COLO668 (cell line): ENCODE data around the gene CST11.

Experiments
- DNase-seq: peaks from one replicate; lab custom pipeline; 2025; ENCODE audit not compliant: unreplicated experiment; lab: John Stamatoyannopoulos, UW

The CST11 gene

DNA sequence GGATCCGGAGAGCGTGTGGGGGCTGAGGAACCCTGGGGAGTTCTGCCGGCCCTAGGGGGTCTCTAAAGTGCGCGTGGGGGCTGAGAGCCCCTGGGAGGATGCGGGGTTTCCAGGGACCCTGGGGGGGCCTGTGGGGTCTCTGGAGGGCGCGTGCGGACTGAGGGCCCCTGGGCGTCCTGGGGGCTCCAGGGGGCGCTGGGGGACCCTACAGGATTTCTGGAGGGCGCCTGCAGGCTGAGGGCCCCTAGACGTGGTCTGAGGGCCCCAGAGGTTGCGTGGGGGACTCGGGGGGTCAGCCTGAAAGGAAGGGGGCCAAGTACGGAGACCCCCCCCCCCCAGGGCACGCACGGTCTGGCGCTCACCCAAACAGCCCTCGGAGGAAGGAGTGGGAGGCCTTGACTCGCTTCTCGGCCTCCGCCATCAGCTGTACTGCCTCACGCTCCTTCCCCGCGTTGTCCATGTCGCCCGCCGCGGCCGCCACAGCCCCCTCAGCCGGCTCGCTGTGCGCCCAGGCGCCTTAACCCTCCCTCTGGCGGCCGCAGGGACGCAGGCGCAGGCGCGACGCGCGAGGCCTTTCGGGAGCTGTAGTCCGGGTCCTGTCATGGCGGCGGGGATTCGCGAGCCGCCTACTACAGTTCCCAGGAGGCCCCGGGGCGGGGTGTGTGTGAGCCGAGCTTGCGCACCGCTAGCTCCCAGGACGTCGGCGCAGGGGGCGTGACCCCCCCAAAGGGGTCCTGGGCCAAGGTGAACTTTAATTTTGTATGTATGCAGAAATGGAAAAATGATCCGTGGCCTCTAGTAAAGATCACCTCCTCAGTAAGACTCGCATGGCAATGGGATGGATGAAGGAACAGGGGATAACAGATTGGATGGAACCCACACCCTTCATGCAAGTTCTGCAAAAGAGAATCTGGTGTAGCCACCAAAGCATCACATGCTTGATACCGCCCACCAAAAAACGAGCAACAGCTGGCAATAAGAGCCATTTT is 31.4 kb downstream of the CST11 start, which contains the start of gene NAPB:
Gene NAPB, minus strand, starts transcription at position 546 of the 989 bp plus-strand sequence. Its CDS starts 86 bp downstream, at position 460.
- DNase-seq: peak; percentile 97

DNA sequence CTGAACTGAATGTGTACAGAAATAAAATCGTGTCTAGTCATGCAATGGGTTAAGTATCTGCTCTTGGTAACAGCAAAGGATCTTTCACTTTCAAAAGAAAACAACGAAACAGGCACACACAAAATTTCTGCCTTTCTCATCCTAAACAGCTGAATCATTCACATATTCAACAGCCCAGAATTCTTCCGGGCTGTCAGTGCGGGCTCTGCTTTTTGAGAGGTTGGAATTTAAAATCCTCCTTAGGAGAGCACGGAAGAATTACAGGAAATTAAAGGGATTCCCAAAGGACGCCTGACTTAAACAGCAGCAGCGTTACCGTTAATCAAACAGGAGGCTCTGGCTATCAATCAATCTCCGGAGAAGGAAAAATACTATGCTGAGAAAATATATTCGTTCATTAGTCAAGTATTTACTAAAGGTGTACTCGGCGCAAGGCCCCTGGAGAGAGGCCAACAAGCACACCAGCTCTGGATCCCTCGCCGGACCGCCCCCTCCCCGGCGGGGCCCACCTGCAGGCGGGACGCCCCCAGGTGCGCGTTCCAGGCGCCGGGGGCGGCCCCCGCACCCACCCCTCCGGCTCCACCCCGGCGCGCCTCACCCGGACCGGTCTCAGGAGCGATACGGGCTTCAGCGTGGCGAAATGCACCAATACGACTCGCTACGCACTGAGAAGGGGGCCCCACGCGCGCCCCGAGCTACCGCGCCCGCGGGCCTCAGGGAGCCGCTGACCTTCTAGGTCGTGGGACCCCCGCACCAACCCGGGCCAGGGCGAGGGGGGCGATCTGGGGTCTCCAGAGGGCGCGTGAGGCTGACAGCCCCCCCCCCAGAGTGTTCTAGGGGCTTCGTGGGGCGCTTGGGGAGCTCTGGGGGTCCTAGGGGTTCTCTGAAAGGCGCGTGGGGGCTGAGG is 32.4 kb downstream of the CST11 start:
- DNase-seq: peak; percentile 53

DNA sequence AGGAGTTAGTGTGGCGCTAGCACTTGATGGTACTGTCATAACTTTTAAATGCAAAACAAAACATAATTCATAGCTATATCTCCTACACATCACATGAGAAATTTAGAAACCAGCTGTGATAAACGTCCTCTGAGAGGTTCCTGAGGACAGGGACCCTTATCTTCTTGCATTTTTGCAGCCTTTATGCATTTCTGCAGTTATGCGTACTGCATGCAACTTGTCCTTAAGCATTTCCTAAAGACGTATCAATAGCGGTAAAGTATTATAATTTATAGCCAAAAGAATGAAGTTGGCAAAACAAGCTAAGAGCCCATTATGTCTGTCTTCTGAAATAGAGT is 33.0 kb downstream of the CST11 start:
- DNase-seq: no peak

DNA sequence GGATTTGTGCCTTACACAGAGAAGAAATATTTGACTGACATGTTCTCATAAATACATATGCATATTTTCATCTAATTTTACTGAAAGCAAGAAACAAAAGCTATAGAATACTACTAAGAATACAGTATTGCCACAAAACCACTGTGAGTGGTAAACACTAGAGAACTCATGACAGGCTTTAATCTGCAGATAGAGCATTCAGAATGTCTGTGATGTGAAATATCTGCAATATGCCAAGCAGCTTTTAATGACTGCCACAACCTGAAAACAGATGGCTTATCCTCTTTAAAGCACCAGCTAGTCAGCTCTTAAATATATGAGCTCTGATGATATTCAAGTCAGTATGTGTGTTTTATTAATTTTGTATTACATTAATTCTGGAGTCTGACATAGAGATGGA is 34.8 kb downstream of the CST11 start:
- DNase-seq: no peak

DNA sequence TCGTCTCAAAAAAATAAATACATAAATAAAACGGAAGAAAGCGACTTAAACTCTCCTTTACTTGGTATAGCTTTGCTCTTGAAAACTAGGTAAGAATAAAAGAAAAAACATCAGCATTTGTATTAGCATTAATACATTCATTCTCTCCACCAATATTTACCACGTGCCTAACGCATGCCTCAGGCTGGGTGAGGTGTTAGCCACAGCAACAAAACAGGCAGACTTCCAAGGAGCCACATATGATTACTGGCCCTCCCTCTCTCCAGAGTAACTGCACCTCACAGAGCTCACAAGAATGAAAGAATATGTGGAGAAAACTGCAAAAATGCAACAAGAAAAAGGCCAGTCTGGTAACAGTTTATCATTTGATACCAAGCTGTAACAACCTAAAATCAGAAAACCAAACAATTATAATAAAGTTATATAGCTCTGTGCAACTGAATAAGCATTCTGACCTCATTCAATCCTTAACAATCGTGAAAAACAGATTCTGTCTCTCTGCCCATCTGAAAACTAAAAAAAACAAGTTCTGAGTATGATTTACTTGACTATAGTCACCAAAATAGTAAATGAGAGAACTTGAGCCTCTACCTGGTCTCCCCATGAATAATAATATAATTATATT is 36.6 kb downstream of the CST11 start:
- DNase-seq: no peak

DNA sequence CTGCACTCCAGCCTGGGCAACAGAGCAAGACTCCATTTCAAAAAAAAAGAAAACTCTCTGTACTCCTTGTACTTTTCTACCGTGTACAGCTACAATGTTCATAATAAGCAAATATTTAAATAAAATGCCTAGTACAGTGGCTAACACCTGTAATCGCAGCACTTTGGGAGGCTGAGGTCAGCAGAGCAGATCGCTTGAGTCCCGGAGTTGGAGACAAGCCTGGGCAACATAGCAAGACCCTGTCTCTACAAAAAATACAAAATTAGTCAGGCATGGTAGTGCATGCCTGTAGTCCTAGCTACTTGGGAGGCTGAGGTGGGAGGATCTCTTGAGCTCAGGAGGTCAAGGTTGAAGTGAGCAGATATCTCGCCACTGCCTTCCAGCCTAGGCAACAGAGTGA is 37.1 kb downstream of the CST11 start:
- DNase-seq: no peak

DNA sequence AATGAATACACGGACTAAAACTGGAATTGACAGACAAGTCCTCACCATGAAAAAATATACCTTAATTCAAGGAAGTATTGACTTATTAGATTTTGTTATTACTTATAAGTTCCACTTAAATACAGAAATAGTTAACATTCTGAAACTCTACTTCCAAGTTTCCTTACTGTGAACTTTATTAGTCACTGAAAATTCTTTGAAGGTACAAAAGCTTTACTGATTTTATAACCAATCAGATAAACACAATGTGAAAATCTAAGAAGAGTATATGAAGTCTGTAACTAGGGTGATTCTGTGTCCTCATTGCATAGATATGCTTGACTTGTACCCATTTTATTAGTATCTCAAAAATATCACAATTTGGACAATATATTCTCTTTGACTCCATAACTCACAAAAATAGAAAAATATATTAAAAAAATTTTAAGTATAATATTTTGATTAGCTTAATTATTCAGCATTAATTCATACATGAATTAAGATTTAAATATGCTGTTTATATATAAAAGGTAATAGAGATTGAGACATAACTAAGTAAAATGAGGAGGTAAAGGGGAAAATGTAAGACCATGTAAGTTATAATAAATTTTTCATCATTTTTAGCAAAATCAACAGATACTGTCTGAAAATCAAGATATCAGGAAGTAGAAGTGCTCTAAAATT is 38.0 kb downstream of the CST11 start:
- no peak for DNase-seq

DNA sequence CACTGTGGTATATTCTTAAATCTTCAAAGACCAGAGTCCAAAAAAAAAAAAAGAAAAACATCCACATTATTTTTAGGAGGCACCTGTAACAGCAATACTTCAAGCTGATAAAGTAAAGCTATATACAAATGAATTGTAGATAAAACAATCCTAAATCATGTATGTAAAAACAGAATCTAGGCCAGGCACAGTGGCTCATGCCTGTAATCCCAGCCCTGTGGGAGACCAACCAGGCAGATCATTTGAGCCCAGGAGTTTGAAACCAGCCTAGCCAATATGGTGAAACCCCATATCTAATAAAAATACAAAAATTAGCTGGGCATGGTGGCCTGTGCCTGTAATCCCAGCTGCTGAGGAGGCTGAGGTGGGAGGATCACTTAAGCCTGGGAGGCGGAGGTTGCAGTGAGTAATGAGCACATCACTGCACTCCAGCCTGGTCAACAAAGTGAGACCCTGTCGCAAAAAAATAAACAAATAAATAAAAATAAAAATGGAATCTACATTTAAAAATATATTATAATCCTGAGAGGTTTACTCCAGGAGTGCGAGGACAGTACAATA is 38.7 kb downstream of the CST11 start:
- no peak for DNase-seq

DNA sequence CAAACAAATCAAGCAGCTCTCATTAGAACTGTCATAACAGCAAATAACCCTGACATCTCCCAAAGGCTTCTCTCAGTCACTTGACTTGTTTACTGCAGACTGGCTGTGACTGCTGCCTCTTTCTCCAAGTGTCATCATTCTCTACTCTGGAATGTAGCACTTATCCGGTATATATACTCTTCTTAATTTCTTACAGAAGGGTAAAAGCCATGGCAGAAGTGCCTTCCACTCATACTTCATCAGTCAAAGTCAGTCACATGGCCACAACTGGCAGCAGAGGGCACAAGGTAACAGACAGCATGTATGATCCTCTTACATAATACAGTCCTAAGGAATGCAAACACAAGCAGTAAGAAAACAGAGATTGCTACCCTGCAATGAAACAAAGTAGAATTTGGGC is 40.6 kb downstream of the CST11 start:
- DNase-seq: no peak

DNA sequence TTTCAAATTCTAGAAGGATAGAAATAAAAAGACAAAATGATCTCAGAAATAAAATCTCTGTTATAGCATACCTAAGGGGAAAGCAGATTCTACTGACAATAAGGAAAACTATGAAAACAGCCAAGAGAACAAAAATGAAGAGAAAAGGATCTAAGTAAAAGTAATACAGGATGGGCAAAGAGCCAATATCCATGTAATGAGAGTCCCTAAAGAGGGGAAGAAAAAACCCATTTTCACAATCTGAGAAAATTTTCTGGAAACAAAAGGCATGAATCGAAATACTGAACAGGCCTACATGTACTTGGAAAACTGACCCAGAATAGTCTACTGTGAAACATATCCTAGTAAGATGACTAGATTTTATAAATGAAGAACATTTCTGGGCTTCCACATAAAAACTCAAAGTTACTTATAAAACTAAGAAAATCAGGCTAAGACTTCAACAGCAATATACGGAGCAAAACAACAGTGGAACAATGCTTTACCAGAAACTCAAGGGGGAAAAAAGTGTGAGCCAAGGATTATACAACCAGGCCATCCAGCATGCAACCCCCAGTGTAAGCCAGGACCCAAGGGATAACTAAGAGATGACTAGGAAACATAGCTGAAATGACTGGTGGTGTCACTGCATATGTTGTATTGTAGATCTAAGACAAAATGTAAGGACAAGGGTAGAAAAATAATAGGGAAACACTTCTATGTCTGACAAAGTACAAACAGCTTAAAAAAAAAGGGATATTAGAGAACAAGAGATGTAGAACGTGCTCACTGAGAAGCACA is 41.6 kb downstream of the CST11 start:
- DNase-seq: no peak

DNA sequence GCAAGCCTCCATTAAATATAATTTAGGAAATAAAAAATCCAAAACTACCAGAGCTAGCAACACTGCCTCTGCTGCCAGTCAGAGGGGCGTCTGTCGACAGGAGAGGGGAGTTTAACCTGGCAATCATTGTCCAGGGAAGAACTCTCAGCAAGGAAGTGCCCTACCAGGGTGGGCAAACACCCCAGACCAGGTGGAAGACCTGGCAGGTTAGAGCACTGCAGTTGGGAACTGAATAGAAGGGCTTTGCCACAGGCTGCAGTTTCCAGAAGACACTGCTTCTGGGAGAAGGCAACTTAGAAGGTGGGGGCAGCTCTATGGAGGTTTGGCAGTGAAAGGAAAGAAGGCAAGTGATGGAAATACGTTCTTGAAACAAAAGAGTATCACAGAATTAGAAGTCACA is 42.9 kb downstream of the CST11 start:
- no peak for DNase-seq

DNA sequence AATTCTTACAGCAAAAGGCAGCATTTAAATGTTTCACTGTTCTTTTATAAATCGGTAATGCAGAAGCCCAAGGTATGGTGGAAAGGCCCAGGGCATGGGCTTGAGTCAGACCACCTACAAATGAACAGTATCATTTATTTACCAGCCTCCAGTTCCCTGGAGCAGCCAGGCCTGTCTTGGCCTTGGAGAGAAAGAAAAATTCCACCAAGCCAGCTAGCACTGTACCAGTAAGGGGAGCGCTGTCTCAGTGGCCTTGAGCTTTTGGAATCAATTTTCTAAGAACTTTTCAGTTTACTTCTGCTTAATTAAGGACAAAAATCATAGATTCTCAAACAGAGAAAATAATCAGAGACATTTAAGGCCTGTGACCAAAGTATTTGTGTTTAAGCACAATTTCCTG is 43.7 kb downstream of the CST11 start:
- DNase-seq: no peak

DNA sequence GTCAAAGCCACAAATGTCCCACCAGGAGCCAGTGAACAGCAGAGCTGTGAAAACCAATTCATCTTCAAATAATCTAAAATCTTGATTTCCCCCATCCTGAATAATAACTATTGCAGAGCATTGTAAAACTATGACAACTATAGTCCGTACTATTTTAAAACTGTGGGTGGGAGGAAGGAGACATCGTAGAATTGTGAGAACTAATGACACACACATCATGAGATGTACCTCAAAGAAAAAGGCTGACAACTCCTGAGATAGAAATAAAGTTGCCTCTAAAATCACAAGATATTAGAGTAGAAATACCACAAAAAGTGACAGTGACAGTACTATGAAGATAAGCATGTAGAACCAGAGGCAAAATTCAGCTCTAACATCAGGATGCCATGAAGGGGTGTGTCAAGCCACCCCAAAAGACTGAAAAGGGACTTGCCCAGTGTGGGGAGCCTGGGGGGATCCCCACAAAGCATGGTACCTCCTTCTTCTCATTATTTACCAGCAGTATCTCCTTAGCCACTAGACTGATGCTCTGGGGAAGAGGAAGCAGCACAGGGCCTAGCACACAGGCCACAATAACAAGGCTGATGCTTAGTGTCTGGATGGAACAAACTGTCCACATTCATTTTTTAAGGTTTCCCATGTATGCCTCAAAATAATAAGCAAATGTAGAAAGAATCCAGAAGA is 44.8 kb downstream of the CST11 start:
- DNase-seq: no peak

DNA sequence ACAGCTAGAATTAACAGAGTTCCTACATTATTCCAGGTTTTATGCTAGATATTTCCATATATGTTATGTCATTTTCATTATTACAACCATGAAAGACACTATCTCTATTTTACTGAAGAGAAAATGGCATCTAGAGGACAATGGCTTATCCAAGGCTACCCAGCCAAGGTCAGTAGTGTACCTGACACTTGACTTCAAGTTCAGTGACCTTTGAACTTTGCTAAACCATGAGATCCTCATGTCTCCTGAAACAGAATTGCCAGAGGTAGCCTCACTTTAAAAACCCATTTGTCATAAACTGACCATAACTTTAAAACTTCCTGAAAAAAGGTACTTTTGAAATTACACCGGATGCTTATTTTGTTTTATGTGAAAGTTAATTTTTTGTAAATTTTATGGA is 45.8 kb downstream of the CST11 start:
- DNase-seq: no peak

DNA sequence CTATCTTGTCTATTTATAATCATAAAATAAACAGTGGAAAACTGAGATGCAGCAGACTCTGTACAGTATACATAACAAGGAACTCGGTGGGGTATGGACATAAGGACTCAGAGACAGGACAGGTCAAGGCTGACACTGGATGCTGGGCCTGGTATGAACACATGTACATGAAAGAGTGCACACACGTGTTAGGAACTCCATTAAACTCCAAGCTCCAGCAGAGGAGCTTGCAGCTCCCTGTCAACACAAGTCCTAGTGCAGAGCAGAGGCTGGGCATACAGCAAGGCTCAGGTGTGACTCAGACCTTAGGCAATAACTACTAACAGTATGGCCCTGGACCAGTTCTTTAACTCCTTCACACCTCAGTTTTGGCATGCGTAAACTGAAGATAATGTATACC is 48.5 kb downstream of the CST11 start:
- no peak for DNase-seq

DNA sequence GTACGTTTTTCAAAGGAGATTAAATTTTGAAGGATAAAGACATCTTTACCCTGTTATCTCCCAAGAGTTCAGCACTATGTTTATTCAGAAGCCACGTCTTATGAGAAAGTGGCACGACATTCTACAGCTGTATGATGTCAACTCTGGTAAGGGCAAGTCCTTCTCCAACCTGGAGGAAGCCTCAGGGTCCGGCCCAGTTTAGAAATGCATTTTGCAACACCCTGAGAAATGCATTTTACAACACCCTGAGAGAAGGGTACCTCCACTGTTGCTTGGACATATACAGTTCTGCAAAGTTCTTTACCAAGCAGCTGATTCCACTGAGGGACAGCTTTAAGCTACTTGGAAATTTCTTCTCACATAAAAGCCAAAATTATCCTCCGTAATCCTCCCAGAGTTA is 48.9 kb downstream of the CST11 start:
- no peak for DNase-seq

DNA sequence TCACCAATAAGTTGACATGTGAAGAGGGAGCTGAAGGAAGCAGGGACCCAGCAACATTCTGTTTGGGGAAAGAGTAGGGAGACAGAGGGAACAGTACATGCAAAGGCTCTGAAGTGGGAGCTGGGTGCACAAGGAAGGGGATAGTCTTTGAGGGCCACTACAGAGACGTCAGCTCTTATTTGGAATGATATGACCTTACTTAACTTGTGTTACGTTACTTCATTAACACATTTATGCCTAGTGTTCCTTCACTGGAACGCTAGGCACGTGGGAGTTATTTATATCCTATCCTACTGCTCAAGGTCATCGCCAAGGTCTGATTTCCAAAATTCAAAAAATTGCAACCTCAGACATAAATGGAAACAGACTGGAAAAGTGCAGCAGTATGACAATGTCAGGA is 51.6 kb downstream of the CST11 start:
- DNase-seq: no peak
